Stimulated activated CD4-positive, alpha-beta T cell treated with anti-CD3 and anti-CD28 coated beads, Interleukin-12 subunit alpha, Interleukin-12 subunit beta, amount 100 ng/mL, for 24 hours (primary cell): ENCODE measurements around the gene AMBRA1.
A peak's percentile ranks its signal among the peaks of the same experiment; 100 is the strongest.

Experiments used
- DNase-seq, 2 experiments: peaks; one replicate each; pipeline ENCODE4 v3.0.0-alpha.2; 2020; ENCODE audit warnings: low read depth in 2 of 2

AMBRA1 gene

GRCh38 chr11:46402957-46403902, 190.6 kb downstream of the AMBRA1 start:
- DNase-seq = no peak

GRCh38 chr11:46397526-46397925, 196.3 kb downstream of the AMBRA1 start:
- no peak for DNase-seq

- DNase-seq = no peak
Observed at GRCh38 chr11:46393759-46394158, 200.1 kb downstream of the AMBRA1 start.

GRCh38 chr11:46393231-46393616, 200.6 kb downstream of the AMBRA1 start:
- DNase-seq = no peak

- peak; percentile 49 to 63 for DNase-seq
Observed at GRCh38 chr11:46392421-46393230, 201.2 kb downstream of the AMBRA1 start.

GRCh38 chr11:46391578-46392420, 202.0 kb downstream of the AMBRA1 start, which contains the start of gene CHRM4:
TSS of gene CHRM4 (minus strand) at chr11:46391776. CDS start at chr11:46386557, 5,219 bp downstream.
- no peak for DNase-seq

- DNase-seq = no peak
Observed at GRCh38 chr11:46391186-46391577, 202.6 kb downstream of the AMBRA1 start.

GRCh38 chr11:46390331-46391171, 203.3 kb downstream of the AMBRA1 start:
- DNase-seq = no peak

GRCh38 chr11:46389450-46390330, 204.1 kb downstream of the AMBRA1 start:
- peak in 1 of 2 experiments; percentile 64 for DNase-seq

GRCh38 chr11:46388619-46389449, 205.0 kb downstream of the AMBRA1 start:
- DNase-seq = no peak

GRCh38 chr11:46387919-46388618, 205.8 kb downstream of the AMBRA1 start:
- no peak for DNase-seq

- no peak for DNase-seq
Observed at GRCh38 chr11:46387456-46387855, 206.4 kb downstream of the AMBRA1 start.

GRCh38 chr11:46386674-46387073, 207.1 kb downstream of the AMBRA1 start:
- no peak for DNase-seq

GRCh38 chr11:46386005-46386578, 207.7 kb downstream of the AMBRA1 start:
- DNase-seq = no peak

- DNase-seq = no peak
Observed at GRCh38 chr11:46385169-46386004, 208.4 kb downstream of the AMBRA1 start.

GRCh38 chr11:46383974-46384701, 209.7 kb downstream of the AMBRA1 start:
- DNase-seq = no peak
